Uterus (tissue), 4 donors: ENCODE measurements around the gene SLC47A2. TPM values are rescaled to one million over a fixed set of nuclear protein-coding genes. Genes with fewer than 3 reads are reported as not detected.

Experiments
- DNase-seq, 2 donors: peaks; one replicate each; pipeline ENCODE4 v3.0.0-alpha.2; 2019 to 2020
- H3K27ac ChIP-seq, 2 donors: fragments of 200-600 bp; sonication (generic); 1 replicate in 1 of 2; 2 replicates in 1 of 2; pipeline ENCODE4 v1.5.1; 2016 to 2018
- H3K27me3 ChIP-seq, 2 donors: fragments of 200-600 bp; sonication (generic); one replicate each; pipeline ENCODE4 v1.5.1; 2018 to 2019; ENCODE audit warnings: control low read depth in 1 of 2
- H3K36me3 ChIP-seq, 2 donors: fragments of 200-600 bp; sonication (generic); one replicate each; pipeline ENCODE4 v1.5.1; 2019; ENCODE audit warnings: control low read depth in 1 of 2
- H3K4me1 ChIP-seq, 2 donors: fragments of 200-600 bp; sonication (generic); one replicate each; pipeline ENCODE4 v1.5.1; 2018 to 2019; ENCODE audit warnings: control low read depth in 1 of 2
- H3K4me3 ChIP-seq, 2 donors: fragments of 200-600 bp; sonication (generic); 1 replicate in 1 of 2; 2 replicates in 1 of 2; pipeline ENCODE4 v1.5.1; 2018 to 2019; ENCODE audit warnings: mild to moderate bottlenecking in 1 of 2
- H3K9me3 ChIP-seq, 2 donors: fragments of 200-600 bp; sonication (generic); one replicate each; pipeline ENCODE4 v1.5.1; 2019; ENCODE audit warnings: control low read depth in 1 of 2
- CTCF ChIP-seq, 4 experiments: fragments of 200-600 bp in 2 of 4; fragments of 450-650 bp in 2 of 4; sonication (generic) in 2 of 4; IDR thresholded peaks; one replicate each; pipeline ENCODE4 v1.5.1; 2016 to 2019; ENCODE audit warnings: antibody characterized with exemption in 4 of 4, mild to moderate bottlenecking in 2 of 4, moderate library complexity in 1 of 4
- POLR2A ChIP-seq, 2 donors: fragments of 450-650 bp; IDR thresholded peaks; one replicate each; pipeline ENCODE4 v1.6.1; 2016; ENCODE audit warnings: antibody characterized with exemption in 2 of 2, mild to moderate bottlenecking in 1 of 2, moderate library complexity in 1 of 2
- intact Hi-C: fragments of 100-400 bp; cut with DNase I; formaldehyde crosslinking; loops from one replicate; pipeline ENCODE4 v1.15.1; 2023; ENCODE audit warnings: low total_unique reads
- total RNA-seq, 4 donors: library from RNA; depleted of rRNA in 3 of 4; stranded (reverse); fragments of >200 nt in 3 of 4; gene quantifications; one replicate each; pipeline versions ENCODE4 v1.1.0 to v1.2.4, GENCODE V29; 2014 to 2023
- donor health status: DM: yes; HTN: yes; CAD: no.

The SLC47A2 gene
- total RNA-seq, 4 donors from 2014 or later = 0.35 TPM; not detected in 3

- no peaks in the 10 kb centered on the region for H3K9me3 ChIP-seq
- no peak overlapping the region for H3K27ac ChIP-seq
- peaks cover 0 to 6% of the 10 kb centered on the region in 2 donors for H3K4me1 ChIP-seq
- no peaks in the 10 kb centered on the region for H3K27me3 ChIP-seq
- intact Hi-C loops = no loop called here
- H3K4me3 ChIP-seq = no peak overlapping the region
- no peak for TF ChIP-seq CTCF (IDR thresholded peaks at IDR 0.05)
- TF ChIP-seq POLR2A (IDR thresholded peaks at IDR 0.05) = no peak
- DNase-seq = no peak
- H3K36me3 ChIP-seq = no peaks in the 10 kb centered on the region
These were observed 2.4 kb upstream of the SLC47A2 start for GRCh38 chr17:19718613-19719354.

- Histone ChIP-seq H3K9me3 (no peaks in the 10 kb centered on the region), H3K27me3 (no peaks in the 10 kb centered on the region), H3K36me3 (no peaks in the 10 kb centered on the region), H3K4me1 (peaks cover 0 to 6% of the 10 kb centered on the region in 2 donors), H3K27ac (no peak overlapping the region), H3K4me3 (no peak overlapping the region)
- TF ChIP-seq CTCF (IDR thresholded peaks at IDR 0.05) = no peak
- TF ChIP-seq POLR2A (IDR thresholded peaks at IDR 0.05) = no peak
- no peak for DNase-seq
- intact Hi-C loops = no loop called here
These were observed 1.7 kb upstream of the SLC47A2 start for GRCh38 chr17:19718041-19718612.

GRCh38 chr17:19717411-19717908 lies 1.1 kb upstream of the SLC47A2 start:
- H3K4me1 ChIP-seq = peaks cover 0 to 6% of the 10 kb centered on the region in 2 donors

GRCh38 chr17:19717031-19717360 lies 612 bp upstream of the SLC47A2 start:
- no peak overlapping the region for H3K27ac ChIP-seq
- H3K4me1 ChIP-seq = peaks cover 0 to 6% of the 10 kb centered on the region in 2 donors
- no peak for TF ChIP-seq CTCF (IDR thresholded peaks at IDR 0.05)
- TF ChIP-seq POLR2A (IDR thresholded peaks at IDR 0.05) = no peak
- DNase-seq = no peak
- intact Hi-C loops = no loop called here
- H3K4me3 ChIP-seq = no peak overlapping the region
- no peaks in the 10 kb centered on the region for H3K36me3 ChIP-seq
- no peaks in the 10 kb centered on the region for H3K27me3 ChIP-seq
- no peaks in the 10 kb centered on the region for H3K9me3 ChIP-seq

More at GRCh38 chr17:19717411-19717908, 1.1 kb upstream of the SLC47A2 start:
- Histone ChIP-seq H3K4me3 (no peak overlapping the region), H3K27ac (no peak overlapping the region), H3K9me3 (no peaks in the 10 kb centered on the region), H3K36me3 (no peaks in the 10 kb centered on the region), H3K27me3 (no peaks in the 10 kb centered on the region)
- DNase-seq = no peak
- intact Hi-C loops = no loop called here
- TF ChIP-seq POLR2A (IDR thresholded peaks at IDR 0.05) (no peak), CTCF (IDR thresholded peaks at IDR 0.05) (no peak)
